ENCODE results near the gene TCF4. TPM values are rescaled to one million over a fixed set of nuclear protein-coding genes. Genes with fewer than 3 reads are reported as not detected.

The TCF4 gene
- total and polyA plus RNA-seq, 10 donors: 14.6 to 200 (median 153) TPM

- H3K4me1 ChIP-seq: no peaks in the 10 kb centered on the region
- H3K27me3 ChIP-seq (replicated peaks in 1 of 7): no peaks in the 10 kb centered on the region
- no peak overlapping the region for H3K4me3 ChIP-seq
- peaks cover 0 to 7% (median 0%) of the 10 kb centered on the region in 8 donors for H3K9me3 ChIP-seq
- DNase-seq: no peak
- no peaks in the 10 kb centered on the region for H3K36me3 ChIP-seq
- H3K27ac ChIP-seq: no peak overlapping the region
- intact Hi-C loops (cut with DNase I; ENCODE audit: low total_unique reads): no loop called here
- TF ChIP-seq POLR2AphosphoS5 (IDR thresholded peaks at IDR 0.05) (no peak), POLR2A (IDR thresholded peaks at IDR 0.05) (no peak)
- TF ChIP-seq, protein P1, sequence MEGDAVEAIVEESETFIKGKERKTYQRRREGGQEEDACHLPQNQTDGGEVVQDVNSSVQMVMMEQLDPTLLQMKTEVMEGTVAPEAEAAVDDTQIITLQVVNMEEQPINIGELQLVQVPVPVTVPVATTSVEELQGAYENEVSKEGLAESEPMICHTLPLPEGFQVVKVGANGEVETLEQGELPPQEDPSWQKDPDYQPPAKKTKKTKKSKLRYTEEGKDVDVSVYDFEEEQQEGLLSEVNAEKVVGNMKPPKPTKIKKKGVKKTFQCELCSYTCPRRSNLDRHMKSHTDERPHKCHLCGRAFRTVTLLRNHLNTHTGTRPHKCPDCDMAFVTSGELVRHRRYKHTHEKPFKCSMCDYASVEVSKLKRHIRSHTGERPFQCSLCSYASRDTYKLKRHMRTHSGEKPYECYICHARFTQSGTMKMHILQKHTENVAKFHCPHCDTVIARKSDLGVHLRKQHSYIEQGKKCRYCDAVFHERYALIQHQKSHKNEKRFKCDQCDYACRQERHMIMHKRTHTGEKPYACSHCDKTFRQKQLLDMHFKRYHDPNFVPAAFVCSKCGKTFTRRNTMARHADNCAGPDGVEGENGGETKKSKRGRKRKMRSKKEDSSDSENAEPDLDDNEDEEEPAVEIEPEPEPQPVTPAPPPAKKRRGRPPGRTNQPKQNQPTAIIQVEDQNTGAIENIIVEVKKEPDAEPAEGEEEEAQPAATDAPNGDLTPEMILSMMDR (IDR thresholded peaks at IDR 0.05 in 8 of 11, conservative IDR thresholded peaks at IDR 0.05 in 3 of 11): no peak
Observed at GRCh38 chr18:55179835-55180234, 408.2 kb downstream of the TCF4 start.

GRCh38 chr18:55179425-55179824, 408.6 kb downstream of the TCF4 start:
- no peak for TF ChIP-seq POLR2AphosphoS5 (IDR thresholded peaks at IDR 0.05)
- TF ChIP-seq POLR2A (IDR thresholded peaks at IDR 0.05): no peak
- TF ChIP-seq, protein P1 (IDR thresholded peaks at IDR 0.05 in 8 of 11, conservative IDR thresholded peaks at IDR 0.05 in 3 of 11): no peak
- intact Hi-C loops (cut with DNase I; ENCODE audit: low total_unique reads): no loop called here
- WGBS, 5 donors: 86 to 95% (median 91%) methylated on average over 5 of the region's 5 CpGs
- DNase-seq: no peak
- Histone ChIP-seq H3K27me3 (replicated peaks in 1 of 7) (no peaks in the 10 kb centered on the region), H3K27ac (no peak overlapping the region), H3K9me3 (peaks cover 0 to 10% (median 3%) of the 10 kb centered on the region in 8 donors), H3K36me3 (no peaks in the 10 kb centered on the region), H3K4me3 (no peak overlapping the region), H3K4me1 (no peaks in the 10 kb centered on the region)

- WGBS, 5 donors: 83 to 96% (median 92%) methylated on average over 2 of the region's 2 CpGs
- H3K27me3 ChIP-seq (replicated peaks in 1 of 7): no peaks in the 10 kb centered on the region
- H3K9me3 ChIP-seq: peaks cover 0 to 59% (median 24%) of the 10 kb centered on the region in 8 donors
- no peaks in the 10 kb centered on the region for H3K36me3 ChIP-seq
- DNase-seq: no peak
- TF ChIP-seq POLR2A (IDR thresholded peaks at IDR 0.05) (no peak), POLR2AphosphoS5 (IDR thresholded peaks at IDR 0.05) (no peak)
- TF ChIP-seq, protein P1 (IDR thresholded peaks at IDR 0.05 in 8 of 11, conservative IDR thresholded peaks at IDR 0.05 in 3 of 11): no peak
- intact Hi-C loops (cut with DNase I; ENCODE audit: low total_unique reads): no loop called here
- H3K4me3 ChIP-seq: no peak overlapping the region
- no peak overlapping the region for H3K27ac ChIP-seq
- H3K4me1 ChIP-seq: no peaks in the 10 kb centered on the region
Observed at GRCh38 chr18:55173291-55173690, 414.7 kb downstream of the TCF4 start.

Small RNAs within 50 kb of the gene (microRNA-seq; reads per million reads assigned to microRNA genes)
- 0 to 0.28 (median 0) reads per million in 3 donors for gene MIR4529

Small RNAs within 50 kb of the gene (small RNA-seq; reads per million reads assigned to genes)
- gene MIR4529: 0 to 0.27 (median 0.04) reads per million in 4 donors

All from spleen (tissue), 11 donors.